ENCODE data around the gene IBA57. TPM values are rescaled to one million over a fixed set of nuclear protein-coding genes. Genes with fewer than 3 reads are reported as not detected.

IBA57 gene
- total RNA-seq, result 15.4 TPM

GRCh38 chr1:228165372-228166169, at the start of gene IBA57:
TSS of gene IBA57 (plus strand) at chr1:228165804. CDS start at chr1:228165817, 13 bp downstream.

GRCh38 chr1:228139931-228140723, 25.5 kb upstream of the IBA57 start, which contains the start of gene GUK1:
TSS of gene GUK1 (plus strand) at chr1:228140279. CDS start at chr1:228140303, 24 bp downstream.

GRCh38 chr1:228149406-228150119, 16.0 kb upstream of the IBA57 start, which contains the start of gene GJC2:
TSS of gene GJC2 (plus strand) at chr1:228149930. CDS start at chr1:228157759, 7,829 bp downstream.

DNA sequence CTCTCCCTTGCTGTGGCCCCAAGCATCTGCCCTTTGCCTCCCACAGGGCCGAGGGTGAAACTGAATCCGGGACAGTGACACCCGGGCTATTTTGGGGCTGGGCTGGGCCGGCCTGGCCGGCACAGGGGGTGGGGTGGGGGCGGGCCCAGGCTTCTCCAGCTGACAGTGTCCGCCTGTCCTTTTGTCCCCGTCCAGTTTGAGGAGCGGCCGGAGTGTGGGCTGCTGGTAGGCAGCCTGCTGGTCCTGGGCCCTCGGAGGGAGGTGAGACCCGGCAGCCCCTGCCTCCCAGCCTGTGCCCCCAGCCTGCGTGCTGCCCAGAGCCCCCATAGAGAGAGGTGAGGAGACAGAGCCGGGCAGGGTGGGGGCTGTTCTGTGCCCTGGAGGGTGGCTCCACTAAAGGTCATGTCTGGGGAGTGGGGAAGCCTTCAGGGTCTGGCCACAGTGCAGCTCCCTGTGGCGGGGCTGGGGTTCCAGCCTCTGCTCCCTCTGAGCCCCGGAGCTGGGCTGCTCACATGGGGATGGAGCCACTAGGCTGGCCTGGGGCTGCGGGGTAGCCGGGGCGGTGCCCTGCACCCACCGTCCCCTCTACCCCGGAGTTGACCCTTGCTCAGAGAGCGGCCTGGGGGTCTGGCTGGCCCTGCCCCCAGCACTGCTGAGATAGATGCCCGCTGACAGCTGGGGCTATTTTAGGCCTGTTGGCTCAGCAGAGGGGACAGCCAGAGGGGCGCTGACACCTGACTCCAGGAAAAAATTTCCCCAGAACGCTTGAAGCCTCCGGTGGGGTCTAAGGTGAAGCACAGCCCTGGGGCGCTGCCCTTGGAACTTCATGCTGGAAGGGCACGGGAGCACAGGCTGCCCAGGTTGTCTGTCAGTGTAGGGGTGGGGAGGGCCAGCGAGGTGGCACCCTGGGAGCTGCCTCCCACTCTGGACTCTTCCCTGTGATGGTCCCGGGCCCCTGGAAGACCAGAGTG, 42.5 kb downstream of the IBA57 start, which contains the start of gene OBSCN:
Gene OBSCN, plus strand, starts transcription at position 194 of the 971 bp plus-strand sequence. CDS start 3,740 bp downstream, outside the sequence.

Small RNA genes lying within 50 kb of the gene (small RNA-seq; reads per million reads assigned to genes)
- gene AL359510.1 (ENCODE audit: low replicate concordance), result not detected

Other genes with a start within 250 kb of the IBA57 start
- gene WNT9A, start 217.9 kb upstream of the IBA57 start, total RNA-seq, result 2.0 TPM
- 0.06 TPM for gene WNT3A, start 158.8 kb upstream of the IBA57 start, total RNA-seq
- gene ARF1, start 83.1 kb upstream of the IBA57 start, total RNA-seq, result 242 TPM
- gene C1orf35, start 62.5 kb upstream of the IBA57 start, total RNA-seq, result 13.2 TPM
- 75.3 TPM for gene MRPL55, start 56.5 kb upstream of the IBA57 start, total RNA-seq
- gene GUK1, start 25.5 kb upstream of the IBA57 start, total RNA-seq, result 206 TPM
- 2.0 TPM for gene GJC2, start 15.9 kb upstream of the IBA57 start, total RNA-seq
- 139 TPM for gene OBSCN, start 42.2 kb downstream of the IBA57 start, total RNA-seq
- 18.0 TPM for gene TRIM11, start 241.0 kb downstream of the IBA57 start, total RNA-seq

Measured in metanephros (tissue), 2 donors.